ENCODE measurements around the gene ZNF600. TPM values are rescaled to one million over a fixed set of nuclear protein-coding genes. Genes with fewer than 3 reads are reported as not detected.
"Not testable (repeated sequence)": the region's sequence is repeated elsewhere in the genome, so short reads cannot be mapped to it uniquely, and the experiment has no call there.

Gene ZNF600
- polyA plus RNA-seq, 1 of the 3 experiments (the other 2 are of a cell fraction) = 9.9 TPM

DNA sequence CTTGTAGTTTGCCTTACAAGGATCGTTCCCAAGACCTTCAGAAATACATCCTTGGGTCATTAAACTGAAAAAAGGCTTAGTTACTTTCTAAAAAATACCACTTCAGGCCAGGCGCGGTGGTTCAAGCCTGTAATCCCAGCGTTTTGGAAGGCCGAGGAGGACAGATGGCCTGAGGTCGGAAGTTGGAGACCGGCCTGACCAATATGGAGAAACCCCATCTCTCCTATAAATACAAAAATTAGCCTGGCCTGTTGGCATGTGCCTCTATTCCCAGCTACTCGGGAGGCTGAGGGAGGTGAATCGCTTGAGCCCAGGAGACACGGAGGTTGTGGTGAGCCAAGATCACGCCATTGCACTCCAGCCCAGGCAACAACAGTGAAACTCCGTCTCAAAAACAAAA, 37.1 kb upstream of the ZNF600 start:
- no peak overlapping the region for H3K4me2 ChIP-seq
- no peaks in the 10 kb centered on the region for H3F3A ChIP-seq (replicated peaks; ENCODE audit: insufficient read depth)
- POLR2A ChIA-PET = no interaction called here
- H3K27ac ChIP-seq (ENCODE audit: low read depth in 2 of 2, low read length in 1 of 2) = no peak overlapping the region
- no peaks in the 10 kb centered on the region for H4K20me1 ChIP-seq (ENCODE audit: insufficient read depth)
- H3K4me1 ChIP-seq (ENCODE audit: control insufficient read depth in 1 of 2, insufficient read depth in 2 of 2, low read depth in 1 of 2, low read length in 1 of 2) = no peaks in the 10 kb centered on the region; a peak in 1 of 4 replicates
- no peaks in the 10 kb centered on the region for H3K9me3 ChIP-seq
- no peaks in the 10 kb centered on the region for H3K27me3 ChIP-seq (ENCODE audit: insufficient read depth)
- CTCF ChIA-PET = no interaction called here
- no peaks in the 10 kb centered on the region for H3K9me2 ChIP-seq
- H3K4me3 ChIP-seq (ENCODE audit: low read depth in 2 of 2, low read length in 1 of 2) = no peak overlapping the region
- no peak overlapping the region for H2AFZ ChIP-seq (ENCODE audit: low read depth)
- H3K79me2 ChIP-seq (ENCODE audit: insufficient read depth) = no peaks in the 10 kb centered on the region; the same call in 1 of the 2 replicates
- 69% methylated on average over 12 of the region's 12 CpGs for WGBS (ENCODE audit: low lambda C conversion rate)
- TF ChIP-seq TAF1 (IDR thresholded peaks at IDR 0.05; ENCODE audit: borderline replicate concordance, low read depth, low read length) (no peak), YY1 (IDR thresholded peaks at IDR 0.05; ENCODE audit: low read depth) (no peak), SIN3A (IDR thresholded peaks at IDR 0.05; ENCODE audit: borderline replicate concordance, low read depth, low read length) (no peak), RXRA (IDR thresholded peaks at IDR 0.05; ENCODE audit: borderline replicate concordance, low read depth) (no peak), GATA2 (CRISPR knock-in tag; IDR thresholded peaks at IDR 0.05) (no peak), EZH2phosphoT487 (IDR thresholded peaks at IDR 0.05; ENCODE audit: borderline replicate concordance, low read depth) (no peak), TEAD4 (IDR thresholded peaks at IDR 0.05; ENCODE audit: borderline replicate concordance, insufficient read depth) (no peak), RFX5 (IDR thresholded peaks at IDR 0.05; ENCODE audit: low read length) (no peak), JUND (IDR thresholded peaks at IDR 0.05) (no peak), RAD21 (IDR thresholded peaks at IDR 0.05; ENCODE audit: low read length) (no peak), ELF1 (IDR thresholded peaks at IDR 0.05) (no peak), FOXJ3 (CRISPR knock-in tag; IDR thresholded peaks at IDR 0.05) (no peak)
- TF ChIP-seq, protein P1, sequence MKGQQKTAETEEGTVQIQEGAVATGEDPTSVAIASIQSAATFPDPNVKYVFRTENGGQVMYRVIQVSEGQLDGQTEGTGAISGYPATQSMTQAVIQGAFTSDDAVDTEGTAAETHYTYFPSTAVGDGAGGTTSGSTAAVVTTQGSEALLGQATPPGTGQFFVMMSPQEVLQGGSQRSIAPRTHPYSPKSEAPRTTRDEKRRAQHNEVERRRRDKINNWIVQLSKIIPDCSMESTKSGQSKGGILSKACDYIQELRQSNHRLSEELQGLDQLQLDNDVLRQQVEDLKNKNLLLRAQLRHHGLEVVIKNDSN (IDR thresholded peaks at IDR 0.05; ENCODE audit: borderline replicate concordance, low read depth) = no peak
- TF ChIP-seq, protein P2, sequence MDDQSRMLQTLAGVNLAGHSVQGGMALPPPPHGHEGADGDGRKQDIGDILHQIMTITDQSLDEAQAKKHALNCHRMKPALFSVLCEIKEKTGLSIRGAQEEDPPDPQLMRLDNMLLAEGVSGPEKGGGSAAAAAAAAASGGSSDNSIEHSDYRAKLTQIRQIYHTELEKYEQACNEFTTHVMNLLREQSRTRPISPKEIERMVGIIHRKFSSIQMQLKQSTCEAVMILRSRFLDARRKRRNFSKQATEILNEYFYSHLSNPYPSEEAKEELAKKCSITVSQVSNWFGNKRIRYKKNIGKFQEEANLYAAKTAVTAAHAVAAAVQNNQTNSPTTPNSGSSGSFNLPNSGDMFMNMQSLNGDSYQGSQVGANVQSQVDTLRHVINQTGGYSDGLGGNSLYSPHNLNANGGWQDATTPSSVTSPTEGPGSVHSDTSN (IDR thresholded peaks at IDR 0.05) = no peak
- no peaks in the 10 kb centered on the region for H3K36me3 ChIP-seq (replicated peaks in 1 of 2; ENCODE audit: control insufficient read depth in 1 of 2, insufficient read depth in 2 of 2, low read length in 1 of 2)
- no peak for DNase-seq
- H3K9ac ChIP-seq = no peak overlapping the region

DNA sequence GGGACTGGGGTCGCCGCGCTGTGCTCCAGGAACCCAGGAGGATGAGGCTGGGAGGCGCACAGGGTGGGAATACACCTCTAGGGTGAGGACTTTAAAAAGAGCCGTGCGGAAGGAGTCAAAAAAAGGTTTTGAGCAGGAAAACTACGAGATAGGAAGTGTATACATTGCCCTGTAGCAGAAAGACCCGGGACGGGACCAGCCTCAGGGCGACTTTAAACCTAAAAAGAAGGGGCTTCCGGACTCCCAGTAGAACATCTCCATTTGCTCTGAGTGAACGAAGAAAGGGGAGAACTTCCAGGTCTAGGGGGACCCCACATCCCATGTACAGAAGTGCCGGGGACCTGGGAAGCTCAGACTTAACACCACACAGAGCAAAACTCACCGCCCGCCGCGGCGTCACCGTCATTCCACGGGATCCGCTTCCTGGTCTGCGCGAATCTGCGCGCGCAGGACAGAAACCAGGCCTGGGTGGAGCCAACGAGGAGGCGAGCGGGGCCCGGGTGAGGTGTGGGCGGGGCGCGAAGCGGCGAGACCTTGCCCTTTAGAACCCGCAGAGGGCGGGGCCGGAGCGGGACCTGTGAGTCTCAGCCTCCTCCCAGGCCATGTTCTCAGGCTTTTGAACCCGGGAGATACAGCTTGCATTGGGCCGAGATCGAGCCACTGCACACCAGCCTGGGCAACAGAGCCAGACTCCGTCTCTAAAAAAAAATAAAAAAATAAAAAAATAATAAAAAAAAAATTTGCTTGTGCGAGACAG, 34.8 kb upstream of the ZNF600 start, which contains the start of gene ZNF28:
Gene ZNF28 (minus strand): TSS at position 430 of the 757 bp plus-strand sequence. CDS start 3,675 bp downstream, outside the sequence.
- H3K27ac ChIP-seq (ENCODE audit: low read depth in 2 of 2, low read length in 1 of 2); H4K20me1 ChIP-seq (ENCODE audit: insufficient read depth); H3F3A ChIP-seq (replicated peaks; ENCODE audit: insufficient read depth); H3K9me2 ChIP-seq; H3K9me3 ChIP-seq; H3K4me1 ChIP-seq (ENCODE audit: control insufficient read depth in 1 of 2, insufficient read depth in 2 of 2, low read depth in 1 of 2, low read length in 1 of 2); H3K27me3 ChIP-seq (ENCODE audit: insufficient read depth); H3K79me2 ChIP-seq (ENCODE audit: insufficient read depth); CTCF ChIA-PET: not testable (repeated sequence)
- DNase-seq = peak; percentile 71
- peaks cover 2 to 13% of the 10 kb centered on the region in 2 experiments for H3K36me3 ChIP-seq (replicated peaks in 1 of 2; ENCODE audit: control insufficient read depth in 1 of 2, insufficient read depth in 2 of 2, low read length in 1 of 2)
- POLR2A ChIA-PET = interaction anchor here (0.6 to 1.0 kb wide), 2 partner anchors 34 to 172 kb away, joined by 3 read pairs; no protein-coding TSS in a partner anchor
- TF ChIP-seq NRF1 (IDR thresholded peaks at IDR 0.05; ENCODE audit: low read depth, low read length) (peak; percentile 55; the same call in 1 of the 2 replicates), ELF1 (IDR thresholded peaks at IDR 0.05) (peak; percentile 75), MXI1 (IDR thresholded peaks at IDR 0.05; ENCODE audit: low read depth, low read length) (peak; percentile 65)
- 5% methylated on average over 18 of the region's 44 CpGs for WGBS (ENCODE audit: low lambda C conversion rate)
- peak within 1 kb of the TSS; percentile 56 to 74 for H3K4me3 ChIP-seq (ENCODE audit: low read depth in 2 of 2, low read length in 1 of 2)
- H3K9ac ChIP-seq = peak within 1 kb of the TSS; percentile 65
- H3K4me2 ChIP-seq = peak within 1 kb of the TSS; percentile 85
- H2AFZ ChIP-seq (ENCODE audit: low read depth) = peak within 1 kb of the TSS; percentile 86; the same call in 1 of the 2 replicates

DNA sequence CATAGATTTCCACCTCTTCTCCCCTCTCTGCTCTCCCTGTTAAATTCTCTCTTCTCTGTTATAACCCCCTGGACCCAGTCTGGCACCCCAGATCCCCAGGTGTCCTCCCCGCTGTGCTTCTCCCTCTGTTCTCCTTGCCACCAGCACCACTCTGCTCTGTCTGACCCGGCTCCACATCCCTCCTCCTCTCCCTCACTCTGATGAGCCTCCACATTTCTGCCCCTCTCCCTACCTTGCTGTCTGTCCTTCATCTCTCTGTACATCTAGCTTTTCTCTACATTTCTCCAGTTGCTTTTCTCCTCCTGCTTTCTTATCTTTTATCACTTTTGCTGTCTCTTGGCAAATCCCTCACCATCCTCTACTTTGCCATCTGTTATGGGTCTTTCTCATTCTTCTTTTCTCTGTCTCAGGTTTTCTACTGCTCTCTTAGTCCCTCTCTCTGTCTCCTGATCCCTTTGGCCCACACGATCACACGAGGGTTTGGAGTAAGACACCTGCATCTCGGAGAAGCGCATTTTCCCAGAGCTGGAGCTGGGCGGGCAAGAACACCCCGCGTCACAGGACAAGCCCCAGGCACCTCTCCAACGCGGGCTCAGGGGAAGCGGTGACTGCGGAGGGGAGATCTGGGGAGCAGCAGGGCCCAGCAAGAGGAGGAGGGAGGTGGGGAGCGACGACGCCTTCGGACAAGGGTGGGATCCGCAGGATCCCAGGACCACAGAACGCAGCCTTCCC, 34.0 kb upstream of the ZNF600 start:
- CTCF ChIA-PET; H3K27me3 ChIP-seq (ENCODE audit: insufficient read depth); H3K9me2 ChIP-seq; H4K20me1 ChIP-seq (ENCODE audit: insufficient read depth); H3K4me1 ChIP-seq (ENCODE audit: control insufficient read depth in 1 of 2, insufficient read depth in 2 of 2, low read depth in 1 of 2, low read length in 1 of 2); POLR2A ChIA-PET; H3K79me2 ChIP-seq (ENCODE audit: insufficient read depth); H3K9me3 ChIP-seq; H3F3A ChIP-seq (replicated peaks; ENCODE audit: insufficient read depth); H3K27ac ChIP-seq (ENCODE audit: low read depth in 2 of 2, low read length in 1 of 2): not testable (repeated sequence)
- peak overlapping the region; percentile 86; the same call in 1 of the 2 replicates for H2AFZ ChIP-seq (ENCODE audit: low read depth)
- H3K4me3 ChIP-seq (ENCODE audit: low read depth in 2 of 2, low read length in 1 of 2) = peak overlapping the region; percentile 56 to 74
- WGBS (ENCODE audit: low lambda C conversion rate) = 17% methylated on average over 18 of the region's 19 CpGs
- peak overlapping the region; percentile 85 for H3K4me2 ChIP-seq
- H3K36me3 ChIP-seq (replicated peaks in 1 of 2; ENCODE audit: control insufficient read depth in 1 of 2, insufficient read depth in 2 of 2, low read length in 1 of 2) = peaks cover 2 to 13% of the 10 kb centered on the region in 2 experiments
- H3K9ac ChIP-seq = peak overlapping the region; percentile 65
- peak; percentile 17 for DNase-seq

Data from SK-N-SH (cell line).